Measurements from ENCODE around the gene ANKDD1B.
A peak's percentile ranks its signal among the peaks of the same experiment; 100 is the strongest.
"Not testable (repeated sequence)": the region's sequence is repeated elsewhere in the genome, so short reads cannot be mapped to it uniquely, and the experiment has no call there.

Gene ANKDD1B

DNA sequence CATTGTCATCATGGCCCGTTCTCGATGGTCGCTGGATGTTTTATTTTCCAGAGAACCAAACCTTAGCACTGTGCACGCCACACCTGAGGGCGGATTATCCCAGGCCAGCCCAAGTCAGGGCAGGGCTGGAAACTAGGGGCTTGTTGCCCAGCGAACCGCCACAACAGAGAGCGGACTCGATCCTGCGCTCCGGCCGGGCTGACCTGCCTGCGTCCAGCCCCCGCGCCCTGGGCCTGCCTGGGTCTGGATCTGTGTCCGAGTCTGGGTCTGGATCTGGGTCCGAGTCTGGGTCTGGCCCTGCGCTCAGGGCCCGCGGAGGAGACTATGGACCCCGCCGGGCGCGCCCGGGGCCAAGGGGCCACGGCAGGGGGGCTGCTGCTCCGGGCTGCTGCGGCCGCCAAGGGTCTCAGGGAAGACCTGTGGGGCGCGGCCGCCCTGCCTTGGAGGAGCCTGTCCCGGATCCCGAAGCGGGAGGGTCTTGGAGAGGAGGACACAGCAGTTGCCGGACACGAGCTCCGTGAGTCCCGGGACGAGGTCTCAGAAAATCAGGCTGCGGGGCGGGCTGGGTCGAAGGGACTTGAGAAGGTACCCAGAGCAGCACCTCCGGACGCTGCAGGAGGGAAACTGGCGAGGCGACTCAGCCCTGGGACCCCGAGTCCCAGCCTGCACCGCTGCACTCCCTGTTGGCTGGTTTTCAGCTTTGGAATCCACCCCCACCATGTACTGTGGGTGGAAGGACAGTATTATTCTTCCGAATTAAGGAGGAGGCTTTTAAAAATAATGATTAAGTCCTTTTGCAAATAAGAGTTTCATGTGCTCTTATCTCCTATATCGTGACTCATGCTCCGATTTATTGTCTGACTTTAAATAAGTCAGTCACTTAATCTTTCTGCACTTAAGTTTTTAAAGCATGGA, at the start of gene ANKDD1B:
ANKDD1B (plus strand) TSS at position 143 of the 915 bp plus-strand sequence; CDS start at position 325, 182 bp downstream.
- no peak for DNase-seq (ENCODE audit: low spot score)

DNA sequence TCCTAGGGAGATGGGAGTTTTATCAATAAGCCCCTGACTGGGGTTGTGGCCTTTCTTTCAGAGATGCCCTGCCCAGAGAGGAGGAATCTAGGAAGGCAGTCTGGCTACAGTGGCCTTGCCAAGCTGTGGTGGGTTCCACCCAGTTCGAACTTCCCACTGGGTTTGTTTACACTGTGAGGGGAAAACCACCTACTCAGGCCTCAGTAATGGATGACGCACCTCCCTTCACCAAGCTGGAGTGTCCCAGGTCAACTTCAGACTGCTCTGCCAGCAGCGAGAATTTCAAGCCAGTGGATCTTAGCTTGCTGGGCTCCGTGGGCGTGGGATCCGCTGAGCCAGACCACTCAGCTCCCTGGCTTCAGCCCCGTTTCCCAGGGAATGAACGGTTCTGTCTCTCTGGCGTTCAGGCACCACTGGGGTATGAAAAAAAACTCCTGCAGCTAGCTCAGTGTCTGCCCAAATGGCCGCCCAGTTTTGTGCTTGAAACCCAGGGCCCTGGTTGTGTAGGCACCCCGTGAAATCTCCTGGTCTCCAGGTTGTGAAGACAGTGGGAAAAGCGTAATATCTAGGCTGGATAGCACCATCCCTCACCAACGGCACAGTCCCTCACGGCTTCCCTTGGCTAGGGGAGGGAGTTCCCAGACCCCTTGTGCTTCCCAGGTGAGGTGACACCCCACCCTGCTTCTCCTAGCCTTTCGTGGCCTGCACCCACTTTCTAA, 45.1 kb upstream of the ANKDD1B start:
- not testable (repeated sequence) for DNase-seq (ENCODE audit: low spot score)

DNA sequence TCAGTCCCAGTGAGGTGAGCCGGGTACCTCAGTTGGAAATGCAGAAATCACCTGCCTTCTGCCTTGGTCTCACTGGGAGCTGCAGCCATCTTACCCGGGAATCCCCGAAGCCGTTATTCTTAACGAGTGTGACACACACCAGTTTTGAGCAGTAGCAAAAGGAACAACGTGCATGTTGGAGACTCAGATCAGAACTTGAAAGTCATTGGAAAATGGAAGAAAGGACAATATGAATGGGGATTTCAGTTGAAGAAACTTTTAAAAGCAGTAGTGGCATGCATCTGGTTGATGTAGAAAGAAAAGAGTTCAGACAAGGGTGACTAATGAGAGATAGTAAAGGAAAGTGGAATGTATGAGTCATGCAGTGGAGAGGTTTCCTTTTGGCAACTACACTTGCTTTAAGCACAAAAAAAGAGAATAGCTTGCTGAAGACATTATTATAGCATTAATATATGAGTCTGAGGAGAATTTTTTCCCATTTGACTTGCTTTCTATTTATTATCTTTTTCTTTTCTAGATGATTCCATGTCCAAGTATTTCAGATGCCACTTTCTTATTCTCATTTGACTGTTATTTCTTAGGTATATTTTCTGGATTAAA, 44.4 kb upstream of the ANKDD1B start:
- DNase-seq (ENCODE audit: low spot score), result peak; percentile 27

DNA sequence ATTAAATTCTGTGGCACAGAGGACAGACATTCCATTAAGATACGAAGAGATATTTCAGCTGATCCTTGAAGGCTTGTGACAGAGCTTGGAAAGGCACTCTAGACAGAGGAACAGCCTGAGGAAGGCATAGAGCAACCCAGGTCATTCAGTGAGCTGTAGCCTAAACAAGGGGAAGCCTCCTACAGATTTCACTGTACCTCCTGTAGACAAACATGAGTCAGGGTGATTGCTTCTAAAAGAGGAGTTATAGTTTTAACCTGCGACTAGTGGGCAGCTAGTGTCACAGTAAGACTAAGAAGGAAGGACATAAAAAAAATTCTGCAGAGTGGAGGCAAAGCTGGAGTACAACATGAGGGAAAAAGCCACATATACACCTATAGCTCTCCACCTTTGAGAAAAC, 43.5 kb upstream of the ANKDD1B start:
- DNase-seq (ENCODE audit: low spot score), result no peak

DNA sequence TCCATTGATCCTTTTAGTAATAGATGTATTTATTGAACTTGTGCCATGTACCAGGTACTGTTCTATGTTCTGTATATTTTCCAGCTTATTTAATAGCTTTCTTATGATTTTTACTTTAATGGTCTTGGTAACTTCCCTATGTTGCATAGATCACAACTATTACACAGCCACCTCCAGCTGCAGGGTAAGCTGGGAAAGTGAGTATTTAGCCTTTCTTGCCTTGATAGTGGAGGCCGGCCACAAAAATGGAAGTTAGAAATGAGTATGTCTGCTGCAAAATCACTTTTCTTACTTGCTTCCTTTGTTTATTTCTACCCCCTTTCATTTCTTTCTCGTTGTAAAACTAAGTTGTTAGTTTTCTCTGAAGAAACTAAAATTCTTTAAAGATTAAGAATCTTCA, 43.1 kb upstream of the ANKDD1B start:
- DNase-seq (ENCODE audit: low spot score), result no peak

DNA sequence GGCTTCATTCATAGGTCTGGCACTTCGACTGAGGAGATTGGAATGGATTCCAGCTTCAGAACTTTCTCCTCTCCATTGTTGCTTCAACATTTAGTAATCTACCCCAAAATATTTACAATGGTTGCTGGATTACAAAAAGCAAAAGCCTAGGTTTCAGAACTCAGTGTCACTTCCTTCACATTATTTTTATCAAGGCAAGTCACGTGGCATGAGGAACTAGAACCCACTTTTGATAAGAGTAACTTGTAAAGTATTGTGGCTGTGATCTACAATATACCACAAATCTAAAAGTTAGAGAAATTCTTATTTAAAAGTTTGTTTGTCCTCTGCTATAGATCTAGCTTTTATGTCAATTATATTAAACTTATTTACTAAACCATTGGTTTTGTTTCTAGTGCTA, 39.7 kb upstream of the ANKDD1B start:
- no peak for DNase-seq (ENCODE audit: low spot score)

DNA sequence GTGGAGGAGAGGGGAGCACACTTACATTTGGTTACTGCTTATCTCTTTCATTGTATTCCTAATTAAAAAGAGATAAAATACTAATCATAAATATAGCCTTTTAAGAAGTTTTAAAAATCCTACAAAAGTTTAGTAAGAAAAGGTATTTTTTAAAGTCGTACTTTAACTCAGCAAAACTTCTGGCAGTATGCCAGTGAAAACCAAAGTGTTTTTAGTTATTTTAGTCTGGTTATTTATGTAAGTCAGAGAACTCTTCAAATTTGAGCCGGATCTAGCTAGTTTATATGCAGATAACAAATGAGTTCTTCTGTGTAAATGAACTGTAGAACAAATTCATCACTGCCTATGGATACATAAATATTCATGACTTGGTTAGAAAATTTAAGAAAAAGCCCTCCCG, 36.5 kb upstream of the ANKDD1B start:
- peak; percentile 15 for DNase-seq (ENCODE audit: low spot score)

DNA sequence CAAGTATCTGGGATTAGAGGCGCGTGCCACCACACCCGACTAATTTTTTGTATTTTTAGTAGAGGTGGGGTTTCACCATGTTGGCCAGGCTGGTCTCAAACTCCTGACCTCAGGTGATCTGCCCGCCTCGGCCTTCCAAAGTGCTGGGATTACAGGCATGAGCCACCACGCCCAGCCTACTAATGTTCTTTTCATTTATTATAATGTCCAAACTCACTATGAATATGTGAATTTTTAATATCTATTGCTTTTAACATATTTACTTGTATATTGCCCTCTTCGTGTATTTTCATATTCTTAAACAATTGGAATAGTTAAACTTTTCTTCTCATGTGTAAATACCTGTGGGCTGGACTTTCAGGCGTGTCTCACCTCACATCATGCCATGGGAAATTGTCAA, 33.0 kb upstream of the ANKDD1B start:
- not testable (repeated sequence) for DNase-seq (ENCODE audit: low spot score)

DNA sequence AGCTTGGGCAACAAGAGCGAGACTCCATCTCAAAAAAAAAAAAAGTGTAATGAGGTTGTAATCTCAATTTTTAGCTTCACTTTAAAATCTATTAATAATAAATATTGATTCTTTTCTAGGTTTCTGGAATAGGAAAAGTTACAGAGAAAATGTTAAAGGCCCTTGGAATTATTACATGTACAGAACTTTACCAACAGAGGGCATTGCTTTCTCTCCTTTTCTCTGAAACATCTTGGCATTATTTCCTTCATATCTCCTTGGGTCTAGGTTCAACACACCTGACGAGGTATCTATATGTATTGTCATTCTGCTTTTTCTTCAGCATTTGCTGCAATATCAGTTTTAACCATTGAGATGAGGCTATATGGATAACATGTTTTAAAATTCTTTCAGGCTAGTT, 26.6 kb upstream of the ANKDD1B start:
- no peak for DNase-seq (ENCODE audit: low spot score)

DNA sequence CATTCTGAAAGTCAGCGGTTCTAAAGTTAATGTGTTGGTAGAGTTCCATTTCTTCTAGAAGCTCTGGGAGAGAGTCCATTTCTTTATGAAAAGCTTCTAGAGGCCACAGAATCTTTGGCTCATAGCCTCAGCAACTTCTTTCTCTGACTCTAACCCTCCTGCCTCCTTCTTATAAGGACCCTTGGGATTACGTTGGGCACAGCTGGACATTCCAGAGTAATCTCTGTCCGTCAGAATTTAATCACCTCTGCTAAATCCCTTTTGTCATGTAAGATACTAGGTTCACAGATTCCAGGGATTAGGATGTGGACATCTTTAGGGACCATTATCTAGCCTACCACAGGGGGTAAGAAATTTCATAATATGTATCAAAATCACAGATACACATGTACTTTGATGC, 22.6 kb upstream of the ANKDD1B start:
- no peak for DNase-seq (ENCODE audit: low spot score)

DNA sequence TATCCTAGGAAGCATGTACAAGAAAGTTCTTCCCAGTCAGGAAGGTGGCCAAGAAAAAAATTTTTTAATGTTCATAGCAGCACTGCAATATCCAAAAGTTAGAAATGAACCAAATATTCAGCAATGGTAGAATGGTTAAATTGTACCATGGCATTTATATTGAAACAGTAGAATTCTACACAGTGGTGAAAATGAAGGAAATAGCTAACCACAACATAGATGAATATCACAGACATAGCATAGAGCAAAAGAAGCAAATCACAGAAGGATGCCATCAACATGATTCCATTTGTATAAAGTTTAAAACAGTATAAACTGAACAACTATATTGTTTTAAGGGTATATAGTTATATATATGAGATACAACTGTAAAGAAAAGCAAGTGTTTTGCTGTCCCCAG, 10.7 kb upstream of the ANKDD1B start:
- DNase-seq (ENCODE audit: low spot score), result no peak

DNA sequence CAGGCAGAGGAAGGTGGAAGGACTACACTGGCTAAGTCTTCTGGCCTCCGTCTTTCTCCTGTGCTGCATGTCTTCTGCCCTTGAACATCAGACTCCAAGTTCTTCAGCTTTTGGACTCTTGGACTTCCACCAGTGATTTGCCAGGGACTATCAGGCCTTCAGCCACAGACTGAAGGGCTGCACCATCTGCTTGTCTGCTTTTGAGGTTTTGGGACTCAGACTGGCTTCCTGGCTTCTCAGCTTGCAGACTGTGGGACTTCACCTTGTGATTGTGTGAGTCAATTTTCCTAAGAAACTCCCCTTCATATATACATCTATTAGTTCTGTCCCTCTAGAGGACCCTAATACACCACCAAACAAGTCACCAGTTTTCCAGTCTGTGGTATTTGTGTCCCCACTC, 9.7 kb upstream of the ANKDD1B start:
- DNase-seq (ENCODE audit: low spot score), result no peak

DNA sequence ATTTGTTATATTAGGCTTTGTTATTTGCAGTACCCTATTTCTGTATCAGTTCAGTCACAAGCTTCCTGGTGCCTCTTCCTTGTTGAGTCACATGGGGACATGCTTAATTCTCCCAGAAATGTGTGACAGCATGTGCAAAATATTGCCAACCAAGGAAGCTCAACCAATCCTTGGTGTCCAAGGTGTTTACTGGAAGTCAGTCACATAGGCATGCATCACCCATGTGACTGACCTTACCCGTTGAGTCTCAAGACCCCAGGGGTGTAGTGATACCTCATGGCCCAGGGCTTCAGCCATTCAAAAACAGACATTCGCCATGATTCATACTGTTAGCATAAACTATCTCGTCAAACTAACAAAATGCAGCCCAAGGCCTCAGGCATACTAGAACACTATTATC, 9.3 kb upstream of the ANKDD1B start:
- no peak for DNase-seq (ENCODE audit: low spot score)

DNA sequence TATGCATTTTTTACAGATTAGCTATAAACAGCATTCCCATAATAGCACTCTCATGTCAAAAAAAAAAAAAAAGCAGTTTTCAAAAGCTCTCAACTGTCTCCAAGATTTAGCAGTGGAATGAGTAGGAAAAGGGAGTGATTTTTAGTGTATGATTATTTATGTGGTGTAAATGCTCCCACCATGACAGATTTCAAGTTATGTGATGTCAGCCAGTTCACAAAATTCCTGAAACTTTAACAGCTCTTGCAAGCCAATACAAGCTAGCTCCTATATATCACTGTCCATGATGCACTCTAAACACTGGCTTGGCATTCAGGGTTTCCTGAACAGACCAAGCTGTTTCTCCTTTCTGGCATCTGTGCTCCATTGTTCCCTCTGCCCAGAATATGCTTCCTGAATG, 7.9 kb upstream of the ANKDD1B start:
- no peak for DNase-seq (ENCODE audit: low spot score)

DNA sequence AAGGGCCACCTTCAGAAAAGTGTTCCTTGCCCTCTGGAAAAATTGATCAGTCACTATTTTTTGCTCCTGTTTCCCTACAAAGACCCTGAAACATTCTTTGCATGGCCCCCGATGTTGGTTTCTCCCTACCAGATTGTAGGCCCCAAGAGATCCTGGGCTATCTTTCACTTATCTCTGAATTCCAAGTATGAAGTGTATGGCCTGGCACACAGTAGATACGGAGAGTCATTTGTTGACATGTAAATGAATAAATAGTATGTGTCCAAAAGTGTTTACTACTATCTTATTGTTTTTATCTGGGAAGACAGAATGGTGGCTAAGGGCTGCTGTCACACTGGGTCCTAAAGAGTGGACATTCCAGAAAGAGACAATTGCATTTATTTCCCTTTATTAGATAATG, 7.4 kb upstream of the ANKDD1B start:
- DNase-seq (ENCODE audit: low spot score), result no peak

DNA sequence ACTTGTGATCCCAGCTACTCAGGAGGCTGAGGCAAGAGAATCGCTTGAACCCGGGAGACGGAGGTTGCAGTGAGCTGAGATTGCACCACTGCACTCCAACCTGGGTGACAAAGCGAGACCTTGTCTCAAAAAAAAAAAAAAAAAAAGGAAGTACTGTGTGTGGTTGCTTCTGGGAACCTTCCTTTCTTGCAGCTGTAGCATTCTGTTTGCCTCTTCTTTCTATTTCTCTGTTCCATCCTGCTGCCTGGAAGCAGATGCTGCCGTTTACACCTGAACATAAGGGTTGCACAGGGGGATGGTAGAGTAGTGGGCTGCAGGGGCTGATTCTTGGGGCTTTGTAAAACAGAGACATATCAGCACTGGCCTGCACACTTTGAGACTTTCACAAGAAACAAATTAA, 3.9 kb upstream of the ANKDD1B start:
- not testable (repeated sequence) for DNase-seq (ENCODE audit: low spot score)

DNA sequence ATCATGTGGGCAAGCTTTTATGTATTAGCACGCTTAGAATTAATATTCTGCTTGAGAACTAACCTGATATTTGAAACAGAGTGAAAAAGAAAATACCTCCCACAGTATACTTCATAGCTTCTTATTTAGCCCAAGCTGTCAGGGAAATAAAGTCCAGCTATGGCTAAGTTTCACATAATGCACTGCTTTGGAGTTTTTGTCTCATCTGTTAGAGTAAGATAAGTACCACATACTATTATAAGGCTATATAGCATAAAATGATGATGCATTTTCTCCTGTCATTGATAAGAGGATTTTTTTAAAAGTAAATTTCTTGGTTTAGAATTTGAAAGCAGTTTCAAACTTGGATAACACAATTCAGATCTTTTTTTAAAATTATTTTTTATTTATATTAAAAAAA, 2.4 kb upstream of the ANKDD1B start:
- no peak for DNase-seq (ENCODE audit: low spot score)

DNA sequence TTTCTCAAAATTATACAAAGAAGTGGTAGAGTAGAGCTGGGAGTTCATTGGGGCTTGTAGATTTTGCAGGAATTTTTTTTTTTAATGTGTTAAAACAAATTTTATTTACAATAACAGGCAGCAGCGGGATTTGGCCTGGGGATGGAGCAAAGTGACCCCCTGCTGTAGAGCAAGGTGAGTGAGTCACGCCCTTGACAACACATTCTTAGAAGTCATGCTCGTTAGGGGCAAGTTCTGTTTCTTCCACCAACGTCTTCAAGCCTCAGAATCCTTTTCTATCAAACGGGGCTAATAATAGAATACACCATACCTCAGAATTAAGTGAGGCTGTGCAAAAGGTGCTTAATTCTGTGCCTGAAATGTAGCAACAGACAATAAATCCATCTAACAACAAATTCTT, 1.1 kb upstream of the ANKDD1B start:
- DNase-seq (ENCODE audit: low spot score), result no peak

DNA sequence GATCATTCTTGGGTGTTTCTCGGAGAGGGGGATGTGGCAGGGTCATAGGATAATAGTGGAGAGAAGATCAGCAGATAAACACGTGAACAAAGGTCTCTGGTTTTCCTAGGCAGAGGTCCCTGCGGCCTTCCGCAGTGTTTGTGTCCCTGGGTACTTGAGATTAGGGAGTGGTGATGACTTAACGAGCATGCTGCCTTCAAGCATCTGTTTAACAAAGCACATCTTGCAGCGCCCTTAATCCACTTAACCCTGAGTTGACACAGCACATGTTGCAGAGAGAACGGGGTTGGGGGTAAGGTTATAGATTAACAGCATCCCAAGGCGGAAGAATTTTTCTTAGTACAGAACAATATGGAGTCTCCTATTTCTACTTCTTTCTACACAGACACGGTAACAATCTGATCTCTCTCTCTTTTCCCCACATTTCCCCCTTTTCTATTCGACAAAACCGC, 368 bp upstream of the ANKDD1B start:
- not testable (repeated sequence) for DNase-seq (ENCODE audit: low spot score)

DNA sequence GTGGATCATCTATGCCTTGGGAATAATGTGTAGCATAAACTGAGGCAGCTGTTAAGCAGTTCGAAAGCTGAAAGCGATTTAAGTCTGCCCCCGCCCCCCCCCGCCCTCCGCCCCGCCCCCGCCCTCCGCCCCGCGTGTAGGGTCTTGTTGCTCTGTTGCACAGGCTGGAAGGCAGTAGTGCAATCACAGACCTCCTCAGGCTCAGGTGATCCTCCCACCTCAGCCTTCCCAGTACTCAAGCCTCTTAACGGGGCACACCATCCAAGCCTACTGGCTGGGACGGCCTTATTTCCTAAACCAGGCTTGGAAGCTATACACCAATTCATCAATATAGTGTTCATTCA, 945 bp downstream of the ANKDD1B start:
- no peak for DNase-seq (ENCODE audit: low spot score)

DNA sequence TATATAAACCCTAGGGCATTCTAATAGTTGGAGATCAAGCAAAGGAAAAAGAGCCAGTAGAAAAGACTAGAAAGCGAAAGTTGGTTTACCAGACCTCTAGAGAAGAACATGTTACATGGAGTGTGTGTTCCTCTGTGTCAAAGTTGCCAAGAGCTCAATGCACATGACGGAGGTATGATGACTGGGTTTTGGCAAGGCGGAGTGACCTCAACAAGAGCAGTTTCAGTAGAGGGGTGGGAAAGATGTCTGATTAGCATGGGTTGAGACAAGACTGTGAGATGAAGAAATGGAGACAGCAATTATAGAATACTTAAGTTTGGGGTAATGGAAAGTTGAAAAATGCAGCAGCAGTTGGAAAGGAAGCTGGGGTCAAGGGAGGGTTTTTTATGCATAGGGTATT, 1.6 kb downstream of the ANKDD1B start:
- DNase-seq (ENCODE audit: low spot score), result no peak

DNA sequence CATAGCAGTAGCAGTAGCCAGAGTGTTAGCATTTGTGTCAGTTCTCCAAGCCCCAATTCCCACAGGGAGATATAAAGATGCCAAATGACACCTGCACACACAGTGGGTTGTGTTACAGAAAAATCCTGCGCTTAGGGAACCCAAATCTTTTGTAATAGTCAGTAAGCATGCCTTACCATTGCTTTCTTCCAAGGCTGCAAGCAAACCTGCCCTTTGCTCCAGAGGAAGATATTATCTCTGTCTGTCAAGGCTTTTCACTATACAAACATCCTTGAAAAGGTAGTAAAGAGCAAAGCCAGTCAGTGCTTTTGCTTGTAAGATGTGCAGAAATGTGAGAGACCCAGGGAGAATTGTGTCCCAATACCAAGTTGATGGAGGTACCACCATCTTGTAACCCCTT, 2.9 kb downstream of the ANKDD1B start:
- DNase-seq (ENCODE audit: low spot score), result no peak

DNA sequence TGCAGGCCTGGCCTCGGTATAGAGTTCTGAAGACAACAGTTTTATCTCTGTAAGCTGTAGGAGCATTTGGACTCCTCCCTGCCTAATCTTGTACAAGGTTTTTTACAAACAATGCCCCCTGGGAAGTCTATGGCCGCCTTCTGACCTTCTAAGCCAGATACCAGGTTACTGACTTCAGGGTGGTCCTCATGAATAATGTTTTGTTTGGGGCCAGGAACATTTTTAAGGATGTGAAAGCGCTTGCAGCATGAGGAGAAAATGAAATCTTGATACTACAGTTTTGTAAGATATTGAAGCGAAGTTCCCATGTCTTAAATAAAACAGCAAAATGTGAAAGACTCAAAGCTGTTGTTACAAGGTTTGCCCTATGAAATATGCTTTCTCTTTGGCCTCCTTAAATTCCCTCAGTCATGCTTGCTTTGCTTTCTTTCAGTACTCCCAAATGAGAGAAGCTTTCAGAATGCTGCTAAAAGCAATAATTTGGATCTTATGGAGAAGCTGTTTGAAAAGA, 5.2 kb downstream of the ANKDD1B start:
- no peak for DNase-seq (ENCODE audit: low spot score)
